ENCODE results near the gene NKX6-1.
A peak's percentile ranks its signal among the peaks of the same experiment; 100 is the strongest.

The NKX6-1 gene

DNA sequence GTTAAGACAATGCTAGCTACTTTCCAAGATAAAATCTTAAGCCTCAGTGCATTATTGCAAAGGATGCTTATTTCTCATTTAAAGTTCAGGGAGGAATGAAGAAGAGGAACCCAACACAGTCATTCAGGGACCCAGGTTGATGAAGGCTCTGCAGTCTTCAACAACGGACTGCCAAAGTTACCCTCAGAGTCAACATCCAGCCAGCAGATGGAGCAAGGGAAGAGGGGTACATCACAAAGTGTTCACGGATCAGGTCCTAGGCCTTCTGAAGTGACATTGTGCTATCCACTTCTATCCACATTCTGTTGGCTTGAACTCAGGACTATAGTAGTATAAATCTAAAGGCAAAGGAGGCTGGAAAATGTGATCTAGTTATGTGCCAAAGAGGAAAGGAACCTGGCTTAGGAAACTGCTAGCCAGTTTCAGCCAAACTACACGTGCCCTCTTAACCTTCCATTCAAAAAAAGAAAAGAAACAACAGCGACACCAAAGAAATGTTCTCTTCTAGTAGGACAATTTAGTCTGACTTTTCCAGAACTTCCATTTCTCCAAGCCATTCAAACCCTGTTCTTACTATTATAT is 28.8 kb downstream of the NKX6-1 start:
- no peak for DNase-seq (ENCODE audit: low read depth)
- H3K4me3 ChIP-seq (ENCODE audit: low read depth, low read length) = no peak overlapping the region
- TF ChIP-seq, protein P1, sequence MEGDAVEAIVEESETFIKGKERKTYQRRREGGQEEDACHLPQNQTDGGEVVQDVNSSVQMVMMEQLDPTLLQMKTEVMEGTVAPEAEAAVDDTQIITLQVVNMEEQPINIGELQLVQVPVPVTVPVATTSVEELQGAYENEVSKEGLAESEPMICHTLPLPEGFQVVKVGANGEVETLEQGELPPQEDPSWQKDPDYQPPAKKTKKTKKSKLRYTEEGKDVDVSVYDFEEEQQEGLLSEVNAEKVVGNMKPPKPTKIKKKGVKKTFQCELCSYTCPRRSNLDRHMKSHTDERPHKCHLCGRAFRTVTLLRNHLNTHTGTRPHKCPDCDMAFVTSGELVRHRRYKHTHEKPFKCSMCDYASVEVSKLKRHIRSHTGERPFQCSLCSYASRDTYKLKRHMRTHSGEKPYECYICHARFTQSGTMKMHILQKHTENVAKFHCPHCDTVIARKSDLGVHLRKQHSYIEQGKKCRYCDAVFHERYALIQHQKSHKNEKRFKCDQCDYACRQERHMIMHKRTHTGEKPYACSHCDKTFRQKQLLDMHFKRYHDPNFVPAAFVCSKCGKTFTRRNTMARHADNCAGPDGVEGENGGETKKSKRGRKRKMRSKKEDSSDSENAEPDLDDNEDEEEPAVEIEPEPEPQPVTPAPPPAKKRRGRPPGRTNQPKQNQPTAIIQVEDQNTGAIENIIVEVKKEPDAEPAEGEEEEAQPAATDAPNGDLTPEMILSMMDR (IDR thresholded peaks at IDR 0.05; ENCODE audit: control insufficient read depth, extremely low read depth, insufficient read depth) = no peak

DNA sequence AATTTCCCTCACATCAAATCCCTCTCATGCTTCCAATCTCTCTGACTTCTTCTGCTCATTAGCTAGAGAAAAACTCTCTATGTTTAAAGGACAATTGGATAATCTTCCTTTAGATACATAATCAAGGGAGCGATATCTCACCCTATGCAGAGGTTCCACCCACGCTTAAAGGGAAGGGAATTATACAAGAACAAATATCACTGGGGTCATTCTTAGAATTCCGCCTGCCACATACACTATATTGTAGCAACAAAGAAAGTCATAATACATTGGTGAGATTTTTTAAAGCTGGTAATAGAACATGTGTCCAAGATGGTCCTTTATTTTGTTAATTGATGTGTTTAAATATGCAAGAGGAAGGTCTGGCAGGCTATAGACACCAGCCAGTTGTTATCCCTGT is 31.5 kb downstream of the NKX6-1 start:
- TF ChIP-seq, protein P1 (IDR thresholded peaks at IDR 0.05; ENCODE audit: control insufficient read depth, extremely low read depth, insufficient read depth) = no peak
- no peak overlapping the region for H3K4me3 ChIP-seq (ENCODE audit: low read depth, low read length)
- no peak for DNase-seq (ENCODE audit: low read depth)

DNA sequence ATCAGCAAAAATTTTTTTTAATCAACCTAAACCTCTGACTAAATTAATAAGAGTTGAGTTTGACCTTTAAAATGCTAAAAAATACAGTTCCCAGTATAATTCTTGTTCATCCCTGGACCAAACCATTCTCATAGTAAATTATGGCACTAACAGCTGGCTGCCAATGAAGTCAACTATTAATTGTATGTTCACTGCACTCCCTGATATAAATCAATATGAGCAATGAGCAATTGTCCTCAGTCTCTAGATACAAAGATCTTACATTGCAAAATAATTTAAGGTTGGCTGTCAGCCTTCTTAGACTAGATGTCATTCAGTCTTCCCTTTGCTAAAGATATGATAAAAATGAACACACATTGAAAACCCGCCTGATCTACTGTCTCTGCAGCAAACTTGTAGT is 39.3 kb downstream of the NKX6-1 start:
- H3K4me3 ChIP-seq (ENCODE audit: low read depth, low read length) = no peak overlapping the region
- no peak for DNase-seq (ENCODE audit: low read depth)
- TF ChIP-seq, protein P1 (IDR thresholded peaks at IDR 0.05; ENCODE audit: control insufficient read depth, extremely low read depth, insufficient read depth) = no peak

DNA sequence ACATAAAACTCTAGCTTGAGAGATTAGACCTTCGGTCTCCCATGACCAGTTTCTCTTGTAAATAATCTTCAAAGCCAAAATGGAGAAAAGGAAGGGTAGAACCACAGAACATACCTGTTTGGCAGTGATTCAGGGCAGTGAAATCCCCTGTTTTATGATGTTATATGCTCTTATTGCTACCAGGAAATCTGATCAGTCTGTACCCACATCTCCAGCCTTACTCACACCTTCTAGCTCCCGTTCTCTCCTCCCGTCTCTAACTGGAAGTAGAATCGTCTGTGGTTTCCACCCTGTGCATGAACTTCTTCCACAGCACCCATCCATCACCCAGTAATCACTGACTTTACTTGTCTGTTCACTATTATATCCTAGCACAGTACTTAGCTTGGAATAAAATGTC is 42.9 kb downstream of the NKX6-1 start:
- no peak for DNase-seq (ENCODE audit: low read depth)
- TF ChIP-seq, protein P1 (IDR thresholded peaks at IDR 0.05; ENCODE audit: control insufficient read depth, extremely low read depth, insufficient read depth) = no peak
- no peak overlapping the region for H3K4me3 ChIP-seq (ENCODE audit: low read depth, low read length)

DNA sequence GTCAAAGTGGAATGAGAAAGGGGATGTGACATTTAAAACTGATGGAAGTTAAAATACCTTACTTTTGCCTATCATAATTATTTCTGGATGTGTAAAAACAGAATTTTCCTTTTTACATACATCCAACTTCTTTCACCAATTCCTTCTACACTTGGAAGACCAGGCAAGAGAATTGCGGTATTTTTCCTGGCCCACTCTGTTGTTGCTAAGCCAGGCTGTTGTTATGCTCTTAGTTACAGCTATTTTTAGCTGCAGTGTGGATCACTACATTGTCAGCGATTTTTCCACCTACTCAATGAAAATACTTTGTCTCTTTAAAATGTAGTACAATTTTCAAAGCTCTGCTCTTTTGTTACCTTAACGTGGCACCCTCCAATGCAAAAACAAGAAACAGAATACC is 43.4 kb downstream of the NKX6-1 start:
- H3K4me3 ChIP-seq (ENCODE audit: low read depth, low read length) = no peak overlapping the region
- TF ChIP-seq, protein P1 (IDR thresholded peaks at IDR 0.05; ENCODE audit: control insufficient read depth, extremely low read depth, insufficient read depth) = no peak
- DNase-seq (ENCODE audit: low read depth) = no peak

DNA sequence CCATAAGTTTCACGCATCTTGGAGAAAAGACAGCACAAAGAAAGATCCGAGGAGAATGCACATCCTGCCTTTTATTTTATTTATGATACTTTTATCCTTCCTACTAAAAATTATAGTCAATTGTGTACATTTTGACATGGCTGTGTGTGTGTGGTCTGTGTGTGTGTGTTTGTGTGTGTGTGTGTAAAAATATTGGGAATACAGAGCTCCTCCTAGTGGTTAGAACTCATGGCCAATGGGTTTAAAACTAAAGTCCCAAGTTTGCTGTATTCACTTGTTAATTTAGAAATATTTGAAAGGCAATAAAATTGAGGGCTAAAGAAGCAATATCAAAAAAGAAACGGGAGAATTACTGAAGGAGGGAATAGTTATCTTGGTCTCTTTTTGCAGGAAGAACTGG is 47.5 kb downstream of the NKX6-1 start:
- TF ChIP-seq, protein P1 (IDR thresholded peaks at IDR 0.05; ENCODE audit: control insufficient read depth, extremely low read depth, insufficient read depth) = peak; percentile 70
- H3K4me3 ChIP-seq (ENCODE audit: low read depth, low read length) = no peak overlapping the region
- no peak for DNase-seq (ENCODE audit: low read depth)

DNA sequence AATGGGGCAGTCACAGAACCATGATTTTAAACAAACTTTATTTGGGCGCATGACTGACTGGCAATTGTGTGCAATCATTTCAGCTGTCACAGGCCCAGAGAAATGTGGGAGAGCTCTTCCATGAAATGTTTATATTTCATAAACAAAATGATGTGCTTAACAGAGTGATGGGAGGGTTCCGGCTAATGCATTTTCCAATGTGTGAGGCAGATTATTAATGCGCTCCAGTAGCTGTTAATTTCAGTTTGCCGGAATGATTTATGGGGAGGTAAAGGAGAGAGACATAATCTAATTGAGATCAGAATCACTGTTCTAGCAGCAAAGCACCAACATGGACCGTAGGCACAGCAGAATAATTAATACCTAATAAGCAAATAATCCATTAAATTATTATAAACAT is 55.6 kb downstream of the NKX6-1 start:
- H3K4me3 ChIP-seq (ENCODE audit: low read depth, low read length) = no peak overlapping the region
- TF ChIP-seq, protein P1 (IDR thresholded peaks at IDR 0.05; ENCODE audit: control insufficient read depth, extremely low read depth, insufficient read depth) = no peak
- DNase-seq (ENCODE audit: low read depth) = no peak

All from LNCaP clone FGC (cell line).